HepG2 (cell line): Measurements from ENCODE around the gene FAIM. TPM values are rescaled to one million over a fixed set of nuclear protein-coding genes. Genes with fewer than 3 reads are reported as not detected.

Source experiments
- ATAC-seq: fragments of 200-7000 bp; cut with Tn5 transposase; 3 replicates; pipeline ENCODE4 v1.9.1; 2020; ENCODE audit warnings: mild to moderate bottlenecking, moderate library complexity
- BruUV-seq: library from RNA; stranded (reverse); fragments of 400-500 nt; replicated peaks from 2 replicates; lab custom pipeline; 2021; lab: Mats Ljungman, UMichigan
- CTCF ChIA-PET: fragments of 300-600 bp; formaldehyde crosslinking; extraction: SDS; loops from one replicate; lab custom pipeline; 2021; ENCODE audit warnings: low total read pairs, inconsistent platforms, low intra/inter-chr PET ratio; lab: Yijun Ruan, JAX
- POLR2A ChIA-PET: fragments of 350-600 bp; sonication (Branson Sonifier 250); formaldehyde crosslinking; loops from one replicate; lab custom pipeline; 2020; ENCODE audit warnings: antibody characterized with exemption, inconsistent platforms; lab: Yijun Ruan, JAX
- DNase-seq: peaks from one replicate; pipeline ENCODE4 v3.0.0-alpha.2; 2015; ENCODE audit warnings: low spot score
- FAIRE-seq: peaks from 3 replicates; lab custom pipeline; 2011; peaks lifted over from hg19 to GRCh38; lab: Jason Lieb, UNC
- H2AFZ ChIP-seq: one replicate; pipeline ENCODE4 v1.6.1; 2011; ENCODE audit warnings: low read length, inconsistent platforms
- H3K27ac ChIP-seq: fragments of 300-600 bp; 3 replicates; pipeline ENCODE4 v1.8.0; 2011; ENCODE audit warnings: mixed run types, mild to moderate bottlenecking, mixed read lengths, low read length, inconsistent platforms; ENCODE audit not compliant: insufficient read depth; ENCODE audit errors: extremely low read length
- H3K27me3 ChIP-seq, 2 experiments: fragments of 200-600 bp in 1 of 2; 2 replicates in 1 of 2; 3 replicates in 1 of 2; pipeline versions ENCODE4 v1.6.0 to v1.8.0; 2011; ENCODE audit warnings: low read length in 2 of 2, mild to moderate bottlenecking in 2 of 2, moderate library complexity in 2 of 2, inconsistent platforms in 1 of 2; ENCODE audit not compliant: insufficient read depth in 2 of 2, control insufficient read depth in 1 of 2
- H3K36me3 ChIP-seq, 2 experiments: fragments of 200-600 bp in 1 of 2; replicated peaks in 1 of 2; 2 replicates in 1 of 2; 3 replicates in 1 of 2; pipeline versions ENCODE4 v1.5.1 to v1.8.0; 2011; ENCODE audit warnings: low read length in 2 of 2, inconsistent platforms in 1 of 2; ENCODE audit not compliant: insufficient read depth in 2 of 2, control insufficient read depth in 1 of 2
- H3K4me1 ChIP-seq: 2 replicates; pipeline ENCODE4 v1.5.1; 2012; ENCODE audit warnings: low read length, inconsistent platforms; ENCODE audit not compliant: insufficient read depth
- H3K4me2 ChIP-seq: 2 replicates; pipeline ENCODE4 v1.6.0; 2011; ENCODE audit warnings: low read depth, low read length, inconsistent platforms
- H3K4me3 ChIP-seq, 3 experiments: fragments of 200-600 bp in 1 of 3; sonication (generic), shearing (Covaris generic) in 1 of 3; replicated peaks in 1 of 3; 2 replicates each; pipeline ENCODE4 v1.5.1; 2011 to 2016; ENCODE audit warnings: low read length in 3 of 3, inconsistent platforms in 2 of 3, low read depth in 2 of 3, mild to moderate bottlenecking in 2 of 3, control low read depth in 1 of 3, mixed read lengths in 1 of 3; ENCODE audit not compliant: insufficient read depth in 1 of 3
- H3K79me2 ChIP-seq: one replicate; pipeline ENCODE4 v1.6.1; 2011; ENCODE audit warnings: low read length, inconsistent platforms; ENCODE audit not compliant: insufficient read depth
- H3K9ac ChIP-seq: 2 replicates; pipeline ENCODE4 v1.6.0; 2011; ENCODE audit warnings: mild to moderate bottlenecking, low read depth, low read length, inconsistent platforms; ENCODE audit not compliant: insufficient read depth
- H3K9me3 ChIP-seq: 2 replicates; pipeline ENCODE4 v1.5.1; 2012; ENCODE audit warnings: mild to moderate bottlenecking, low read length
- H4K20me1 ChIP-seq: 2 replicates; pipeline ENCODE4 v1.6.0; 2011; ENCODE audit warnings: inconsistent platforms, mild to moderate bottlenecking, low read length, moderate library complexity; ENCODE audit not compliant: insufficient read depth
- EHMT2 ChIP-seq: fragments of 200-600 bp; sonication (generic); IDR thresholded peaks from 2 replicates; pipeline ENCODE4 v1.7.0; 2017; ENCODE audit warnings: antibody characterized with exemption, low read depth, low read length, borderline replicate concordance
- ETS1 ChIP-seq: sonication (generic); formaldehyde crosslinking; IDR thresholded peaks from 2 replicates; pipeline ENCODE4 v1.4.0; 2020; ENCODE audit warnings: missing genetic modification reagents
- KDM4B ChIP-seq: sonication (generic); formaldehyde crosslinking; IDR thresholded peaks from 2 replicates; pipeline ENCODE4 v1.4.0; 2020; ENCODE audit warnings: missing genetic modification reagents
- KDM6A ChIP-seq: IDR thresholded peaks from 2 replicates; pipeline ENCODE4 v1.6.1; 2016; ENCODE audit warnings: low read depth
- MAFG ChIP-seq: sonication (generic); formaldehyde crosslinking; IDR thresholded peaks from 2 replicates; pipeline ENCODE4 v1.5.1; 2020; ENCODE audit warnings: mild to moderate bottlenecking, missing genetic modification reagents
- TAF1 ChIP-seq: sonication (generic); formaldehyde crosslinking; IDR thresholded peaks from 2 replicates; pipeline ENCODE4 v1.4.0; 2020; ENCODE audit warnings: missing genetic modification reagents
- THRA ChIP-seq: sonication (generic); formaldehyde crosslinking; IDR thresholded peaks from 2 replicates; pipeline ENCODE4 v1.4.0; 2020; ENCODE audit warnings: missing genetic modification reagents, borderline replicate concordance
- ZNF580 ChIP-seq: IDR thresholded peaks from 2 replicates; pipeline ENCODE4 v1.6.1; 2016; ENCODE audit warnings: low read depth, borderline replicate concordance
- WGBS: methylation state at CpG from one replicate; pipeline ENCODE4 v1.1.6; 2017; ENCODE audit warnings: low lambda C conversion rate; 5-methylcytosine and 5-hydroxymethylcytosine counted together
- in situ Hi-C: cut with HindIII; loops from 2 replicates; pipeline ENCODE4 v1.10.0; 2017; ENCODE audit warnings: low pct_unique_long_range_greater_than_20kb; ENCODE audit not compliant: extremely low pct_ligation_motif_present
- intact Hi-C: fragments of 100-400 bp; cut with micrococcal nuclease; formaldehyde crosslinking; loops from one replicate; pipeline ENCODE4 v1.10.0; 2022; ENCODE audit not compliant: unreplicated experiment
- polyA plus RNA-seq, 8 experiments: library from polyadenylated mRNA; depleted of rRNA in 3 of 8; stranded (reverse) in 7 of 8; unstranded in 1 of 8; fragments of >200 nt; fragmentation: Illumina TruSeq in 4 of 8; extraction: Trizol in 4 of 8; gene quantifications; 2 replicates each; pipeline versions ENCODE4 v1.2.1 to v1.2.3, GENCODE V29; 2011 to 2016; ENCODE audit warnings: low read depth in 4 of 8, missing spikeins in 1 of 8, mixed read lengths in 1 of 8; ENCODE audit not compliant: insufficient read depth in 1 of 8
- total RNA-seq, 5 experiments: library from RNA; depleted of rRNA; stranded (reverse); fragments of >200 nt; fragmentation: Illumina TruSeq; extraction: Trizol; gene quantifications; 2 replicates each; pipeline ENCODE4 v1.2.3, GENCODE V29; 2016; ENCODE audit warnings: low read depth in 1 of 5

The FAIM gene
- total and polyA plus RNA-seq, 2 of the 13 experiments (the other 11 are each of a cell fraction or from before 2014, with no cell fraction given): 4.3 to 25.8 TPM

DNA sequence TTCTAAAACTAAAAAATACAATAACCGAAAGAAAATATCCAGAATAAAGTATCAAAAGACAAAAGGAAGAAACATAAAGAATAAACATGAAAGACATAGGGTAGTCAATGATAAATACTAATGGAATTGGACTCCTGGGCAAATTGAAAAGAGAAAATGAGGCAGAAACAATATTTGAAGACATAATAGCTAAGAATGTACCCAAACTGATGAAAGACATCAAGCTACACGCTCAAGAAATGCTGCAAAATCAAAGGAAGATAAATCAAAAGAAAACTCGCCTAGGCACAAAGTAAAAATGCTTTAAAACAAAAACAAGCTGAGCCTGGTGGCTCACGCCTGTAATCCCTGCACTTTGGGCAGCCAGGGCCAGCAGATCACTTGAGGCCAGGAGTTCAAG is 49.4 kb upstream of the FAIM start:
- Histone ChIP-seq H2AFZ (no peak overlapping the region), H3K27me3 (no peaks in the 10 kb centered on the region), H3K36me3 (no peaks in the 10 kb centered on the region), H3K4me1 (peaks cover 31% of the 10 kb centered on the region), H3K9me3 (no peaks in the 10 kb centered on the region), H3K4me2 (no peak overlapping the region), H3K9ac (no peak overlapping the region), H4K20me1 (no peaks in the 10 kb centered on the region), H3K79me2 (no peaks in the 10 kb centered on the region), H3K4me3 (no peak overlapping the region), H3K27ac (no peak overlapping the region)
- in situ Hi-C loops: no loop called here
- FAIRE-seq (no peak), ATAC-seq (no peak), DNase-seq (no peak)
- WGBS: 78% methylated on average over 4 of the region's 4 CpGs
- BruUV-seq: no TSS peak
- POLR2A ChIA-PET: no interaction called here
- no peak for TF ChIP-seq KDM4B (CRISPR knock-in tag)
- no peak for TF ChIP-seq EHMT2
- no peak for TF ChIP-seq KDM6A (CRISPR knock-in tag)
- no peak for TF ChIP-seq ZNF580
- TF ChIP-seq ETS1 (CRISPR knock-in tag): no peak
- CTCF ChIA-PET: no interaction called here
- intact Hi-C loops: no loop called here

GRCh38 chr3:138560501-138560900 is 48.1 kb upstream of the FAIM start:
- no peak overlapping the region for H3K9ac ChIP-seq
- no peak overlapping the region for H2AFZ ChIP-seq
- peaks cover 31% of the 10 kb centered on the region for H3K4me1 ChIP-seq
- no peaks in the 10 kb centered on the region for H3K79me2 ChIP-seq
- no TSS peak for BruUV-seq
- H3K27me3 ChIP-seq: no peaks in the 10 kb centered on the region
- DNase-seq: no peak
- H4K20me1 ChIP-seq: no peaks in the 10 kb centered on the region
- in situ Hi-C loops: no loop called here
- H3K9me3 ChIP-seq: no peaks in the 10 kb centered on the region
- ATAC-seq: no peak
- ChIA-PET POLR2A (no interaction called here), CTCF (no interaction called here)
- H3K27ac ChIP-seq: no peak overlapping the region
- H3K4me2 ChIP-seq: no peak overlapping the region
- WGBS: 93% methylated on average over 5 of the region's 6 CpGs
- H3K36me3 ChIP-seq: no peaks in the 10 kb centered on the region
- no peak for FAIRE-seq
- intact Hi-C loops: no loop called here
- H3K4me3 ChIP-seq: no peak overlapping the region
- TF ChIP-seq MAFG (CRISPR knock-in tag) (no peak), THRA (CRISPR knock-in tag) (peak; percentile 43; the same call in 1 of the 2 replicates), TAF1 (CRISPR knock-in tag) (no peak)
